ENCODE data around the gene SPDYE16. TPM values are rescaled to one million over a fixed set of nuclear protein-coding genes. Genes with fewer than 3 reads are reported as not detected.
"Not testable (repeated sequence)": the region's sequence is repeated elsewhere in the genome, so short reads cannot be mapped to it uniquely, and the experiment has no call there.

The SPDYE16 gene
- total RNA-seq, 3 donors from 2014 or later = 0.73 TPM; not detected in 2

DNA sequence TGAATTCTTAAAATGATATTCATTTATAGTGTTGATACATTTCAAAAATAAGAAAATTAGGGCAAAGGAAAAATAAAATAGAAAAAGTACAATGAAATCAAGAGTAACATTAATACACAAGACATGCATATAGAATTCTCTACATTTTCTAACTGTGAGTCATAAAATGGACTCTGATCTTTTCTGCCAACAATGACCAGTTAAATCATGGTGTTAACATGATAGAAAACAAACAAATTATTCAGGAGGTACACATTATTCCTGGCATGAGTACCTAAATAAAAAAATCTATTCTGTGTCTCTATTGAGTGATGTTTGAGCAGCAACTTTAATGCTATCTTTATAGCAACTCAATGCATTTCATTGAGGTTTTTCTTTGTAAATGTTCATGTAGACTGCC, 25.6 kb upstream of the SPDYE16 start:
- H3K27me3 ChIP-seq; DNase-seq (ENCODE audit: low spot score in 2 of 2); H3K4me3 ChIP-seq; intact Hi-C loops (cut with DNase I; ENCODE audit: low total_unique reads); H3K27ac ChIP-seq; H3K9me3 ChIP-seq; H3K4me1 ChIP-seq; H3K36me3 ChIP-seq: not testable (repeated sequence)

DNA sequence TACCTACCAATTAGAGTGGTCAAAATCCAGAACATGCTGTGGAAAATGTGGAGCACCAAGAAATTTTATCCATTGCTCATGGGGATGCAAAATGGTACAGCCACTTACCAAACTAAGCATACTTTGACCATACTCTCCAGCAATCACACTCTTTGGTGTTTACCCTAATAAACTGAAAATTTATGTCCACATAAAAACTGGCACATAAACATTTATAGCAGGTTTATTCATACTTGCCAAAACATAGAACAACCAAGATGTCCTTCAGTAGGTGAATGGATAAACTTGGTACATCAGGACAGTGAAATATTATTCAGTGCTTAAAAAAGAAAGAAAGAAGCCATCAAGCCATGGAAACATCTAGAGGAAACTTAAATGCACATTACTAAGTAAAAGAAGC, 24.7 kb upstream of the SPDYE16 start:
- H3K9me3 ChIP-seq; H3K4me1 ChIP-seq; H3K27ac ChIP-seq; H3K4me3 ChIP-seq; DNase-seq (ENCODE audit: low spot score in 2 of 2); H3K36me3 ChIP-seq; intact Hi-C loops (cut with DNase I; ENCODE audit: low total_unique reads); H3K27me3 ChIP-seq: not testable (repeated sequence)

DNA sequence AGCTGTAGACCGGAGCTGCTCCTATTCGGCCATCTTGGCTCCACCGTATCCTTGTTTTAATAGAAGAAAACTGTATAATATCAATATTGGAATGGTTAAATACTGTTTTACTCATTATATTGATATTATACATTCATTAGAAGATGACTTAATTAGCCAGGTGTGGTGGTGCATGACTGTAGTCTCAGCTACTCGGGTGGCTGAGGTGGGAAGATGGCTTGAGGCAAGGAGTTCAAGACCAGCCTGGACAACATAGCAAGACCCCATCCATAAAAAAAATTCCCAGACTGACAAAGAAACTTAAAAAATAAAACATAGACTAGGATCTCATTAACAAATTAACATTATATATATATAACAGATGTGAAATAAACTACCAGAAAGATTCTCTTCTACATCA, 24.2 kb upstream of the SPDYE16 start:
- H3K27ac ChIP-seq; DNase-seq (ENCODE audit: low spot score in 2 of 2); H3K4me3 ChIP-seq; intact Hi-C loops (cut with DNase I; ENCODE audit: low total_unique reads); H3K9me3 ChIP-seq; H3K4me1 ChIP-seq; H3K27me3 ChIP-seq; H3K36me3 ChIP-seq: not testable (repeated sequence)

DNA sequence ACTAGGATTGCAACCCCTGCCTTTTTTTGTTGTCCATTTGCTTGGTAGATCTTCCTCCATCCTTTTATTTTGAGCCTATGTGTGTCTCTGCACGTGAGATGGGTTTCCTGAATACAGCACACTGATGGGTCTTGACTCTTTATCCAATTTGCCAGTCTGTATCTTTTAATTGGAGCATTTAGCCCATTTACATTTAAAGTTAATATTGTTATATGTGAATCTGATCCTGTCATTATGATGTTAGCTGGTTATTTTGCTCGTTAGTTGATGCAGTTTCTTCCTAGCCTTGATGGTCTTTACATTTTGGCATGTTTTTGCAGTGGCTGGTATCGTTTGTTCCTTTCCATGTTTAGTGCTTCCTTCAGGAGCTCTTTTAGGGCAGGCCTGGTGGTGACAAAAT, 21.9 kb upstream of the SPDYE16 start:
- intact Hi-C loops (cut with DNase I; ENCODE audit: low total_unique reads); DNase-seq (ENCODE audit: low spot score in 2 of 2); H3K36me3 ChIP-seq; H3K27ac ChIP-seq; H3K4me3 ChIP-seq; H3K27me3 ChIP-seq; H3K4me1 ChIP-seq; H3K9me3 ChIP-seq: not testable (repeated sequence)

DNA sequence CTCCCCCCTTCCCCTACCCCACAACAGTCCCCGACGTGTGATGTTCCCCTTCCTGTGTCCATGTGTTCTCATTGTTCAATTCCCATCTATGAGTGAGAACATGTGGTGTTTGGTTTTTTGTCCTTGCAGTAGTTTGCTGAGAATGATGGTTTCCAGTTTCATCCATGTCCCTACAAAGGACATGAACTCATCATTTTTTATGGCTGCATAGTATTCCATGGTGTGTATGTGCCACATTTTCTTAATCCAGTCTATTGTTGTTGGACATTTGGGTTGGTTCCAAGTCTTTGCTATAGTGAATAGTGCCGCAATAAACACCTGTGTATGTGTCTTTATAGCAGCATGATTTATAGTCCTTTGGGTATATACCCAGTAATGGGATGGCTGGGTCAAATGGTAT, 18.2 kb upstream of the SPDYE16 start:
- DNase-seq (ENCODE audit: low spot score in 2 of 2); H3K27ac ChIP-seq; intact Hi-C loops (cut with DNase I; ENCODE audit: low total_unique reads); H3K9me3 ChIP-seq; H3K4me3 ChIP-seq; H3K27me3 ChIP-seq; H3K36me3 ChIP-seq; H3K4me1 ChIP-seq: not testable (repeated sequence)

DNA sequence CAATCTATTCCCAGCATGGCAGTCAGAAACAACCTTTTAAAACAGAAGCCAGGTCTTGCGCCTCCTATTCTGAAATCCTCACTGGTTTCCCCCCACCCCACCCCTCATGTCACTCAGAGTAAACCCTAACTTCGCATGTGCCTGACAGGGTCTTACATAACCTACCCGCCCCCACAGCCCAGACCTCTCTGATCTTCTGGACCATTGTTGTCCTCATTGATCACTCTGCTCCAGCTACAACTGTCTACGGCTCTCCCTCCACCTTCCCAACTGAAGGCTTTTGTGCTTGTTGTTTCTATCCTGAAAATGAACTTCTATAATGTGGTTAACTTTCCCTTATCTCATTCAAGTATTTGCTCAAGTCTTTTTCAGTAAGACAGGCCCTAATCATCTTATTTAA, 17.1 kb upstream of the SPDYE16 start:
- H3K4me1 ChIP-seq; H3K27ac ChIP-seq; intact Hi-C loops (cut with DNase I; ENCODE audit: low total_unique reads); H3K36me3 ChIP-seq; DNase-seq (ENCODE audit: low spot score in 2 of 2); H3K4me3 ChIP-seq; H3K9me3 ChIP-seq; H3K27me3 ChIP-seq: not testable (repeated sequence)

DNA sequence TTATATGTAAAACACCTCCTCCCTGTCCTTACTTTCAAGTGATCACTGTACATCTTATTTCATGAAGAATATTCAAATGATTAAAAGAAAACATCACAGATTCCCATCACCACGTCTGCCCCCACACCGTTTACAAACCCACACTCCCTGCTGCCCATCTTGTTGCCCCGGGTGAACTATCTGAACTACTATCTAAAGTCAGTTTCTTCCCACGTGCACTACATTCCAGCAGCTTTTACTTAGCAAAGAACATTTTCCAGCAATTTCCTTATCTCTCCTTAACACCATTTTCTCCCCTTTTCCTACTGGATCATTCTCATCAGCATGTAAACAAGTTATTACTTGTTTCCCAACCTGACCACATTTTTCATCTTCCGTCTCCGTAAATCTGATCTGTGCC, 16.6 kb upstream of the SPDYE16 start:
- H3K27me3 ChIP-seq; H3K27ac ChIP-seq; H3K4me3 ChIP-seq; DNase-seq (ENCODE audit: low spot score in 2 of 2); H3K36me3 ChIP-seq; H3K4me1 ChIP-seq; H3K9me3 ChIP-seq; intact Hi-C loops (cut with DNase I; ENCODE audit: low total_unique reads): not testable (repeated sequence)

DNA sequence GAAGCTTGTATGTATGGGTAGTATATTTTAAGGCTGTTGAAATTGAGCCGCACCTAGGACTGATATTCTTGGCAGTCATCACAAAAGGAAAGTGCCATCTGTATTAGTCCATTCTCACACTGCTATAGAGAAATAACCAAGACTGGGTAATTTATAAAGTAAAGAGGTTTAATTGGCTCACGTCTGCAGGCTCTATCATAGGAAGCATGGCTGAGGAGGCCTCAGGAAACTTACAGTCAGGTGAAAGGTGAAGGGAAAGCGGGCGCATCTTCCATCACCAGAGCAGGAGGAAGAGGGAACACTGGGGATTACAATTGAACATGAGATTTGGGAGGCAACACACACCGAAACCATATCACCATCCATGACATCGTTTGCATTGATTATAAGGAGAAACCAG, 8.9 kb upstream of the SPDYE16 start:
- H3K36me3 ChIP-seq; H3K27me3 ChIP-seq; H3K4me3 ChIP-seq; H3K9me3 ChIP-seq; intact Hi-C loops (cut with DNase I; ENCODE audit: low total_unique reads); H3K27ac ChIP-seq; DNase-seq (ENCODE audit: low spot score in 2 of 2); H3K4me1 ChIP-seq: not testable (repeated sequence)

DNA sequence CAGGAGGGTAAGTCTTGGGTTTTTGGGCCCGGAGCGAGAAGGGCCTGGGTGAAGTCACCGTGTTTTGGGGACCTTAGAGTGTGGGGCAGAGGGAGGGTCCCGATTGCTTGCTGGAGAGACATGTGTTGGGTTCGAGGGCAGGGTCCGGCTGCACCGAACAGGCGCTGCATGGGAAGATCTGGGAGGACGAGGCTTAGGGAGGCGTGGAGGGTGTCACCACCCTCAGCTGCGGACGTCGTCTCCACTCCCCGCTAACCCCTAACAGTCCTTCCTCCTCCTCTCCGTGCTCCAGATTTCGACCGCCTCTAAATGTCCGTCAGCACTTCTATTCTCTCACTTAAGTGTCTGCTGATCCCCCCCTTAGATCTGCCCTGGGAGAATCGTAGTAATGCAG, 6.8 kb upstream of the SPDYE16 start:
- H3K27me3 ChIP-seq; H3K9me3 ChIP-seq; DNase-seq (ENCODE audit: low spot score in 2 of 2); intact Hi-C loops (cut with DNase I; ENCODE audit: low total_unique reads); H3K4me1 ChIP-seq; H3K36me3 ChIP-seq: not testable (repeated sequence)
- peak overlapping the region; percentile 62 to 98 (median 93) for H3K4me3 ChIP-seq
- H3K27ac ChIP-seq = peak overlapping the region; percentile 92 to 97

DNA sequence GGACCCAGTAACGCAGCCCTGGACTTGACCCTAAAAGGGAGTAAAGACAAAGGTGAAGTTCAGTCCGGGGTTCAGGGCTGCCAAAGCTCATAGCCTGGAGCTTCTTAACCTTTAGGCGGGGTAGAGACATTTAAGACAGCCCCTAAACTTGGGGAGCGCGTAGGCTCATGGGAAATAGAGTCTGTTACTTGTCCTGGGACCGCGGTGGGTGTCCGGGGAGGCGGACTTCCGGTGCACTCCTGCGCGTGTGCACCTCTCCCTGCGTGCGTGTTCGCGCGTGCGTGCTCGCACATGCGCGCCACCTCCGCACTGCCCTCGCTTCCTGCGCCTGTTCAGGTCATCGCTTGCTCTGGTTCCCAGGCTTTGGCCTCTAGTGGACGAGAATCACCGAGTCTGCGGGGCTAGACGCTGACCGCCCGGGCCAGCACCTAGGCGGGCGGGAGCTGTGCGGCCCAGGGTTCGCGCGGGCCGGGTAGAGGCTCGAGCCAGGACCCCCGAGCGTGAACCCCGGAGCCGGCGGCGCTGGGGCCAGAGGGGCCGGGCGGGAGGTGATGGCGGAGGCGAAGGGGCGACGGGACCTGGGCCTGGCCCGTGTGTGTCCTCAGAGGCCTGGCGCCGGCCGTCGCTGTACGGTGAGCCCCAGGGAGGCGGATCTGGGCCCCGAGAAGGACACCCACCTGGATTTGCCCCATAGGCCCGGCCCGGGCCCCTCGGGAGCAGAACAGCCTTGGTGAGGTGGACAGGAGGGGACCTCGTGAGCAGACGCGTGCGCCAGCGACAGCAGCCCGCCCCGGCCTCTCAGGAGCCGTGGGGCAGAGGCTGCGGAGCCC, 6.1 kb upstream of the SPDYE16 start:
- H3K27me3 ChIP-seq; H3K9me3 ChIP-seq; H3K36me3 ChIP-seq; H3K4me1 ChIP-seq; intact Hi-C loops (cut with DNase I; ENCODE audit: low total_unique reads): not testable (repeated sequence)
- Histone ChIP-seq H3K27ac (peak overlapping the region; percentile 92 to 97), H3K4me3 (peak overlapping the region; percentile 62 to 98 (median 93))
- TF ChIP-seq POLR2AphosphoS5 (IDR thresholded peaks at IDR 0.05) = peak; percentile 35 to 78 (median 76)
- peak; percentile 80 to 84 for DNase-seq (ENCODE audit: low spot score in 2 of 2)

DNA sequence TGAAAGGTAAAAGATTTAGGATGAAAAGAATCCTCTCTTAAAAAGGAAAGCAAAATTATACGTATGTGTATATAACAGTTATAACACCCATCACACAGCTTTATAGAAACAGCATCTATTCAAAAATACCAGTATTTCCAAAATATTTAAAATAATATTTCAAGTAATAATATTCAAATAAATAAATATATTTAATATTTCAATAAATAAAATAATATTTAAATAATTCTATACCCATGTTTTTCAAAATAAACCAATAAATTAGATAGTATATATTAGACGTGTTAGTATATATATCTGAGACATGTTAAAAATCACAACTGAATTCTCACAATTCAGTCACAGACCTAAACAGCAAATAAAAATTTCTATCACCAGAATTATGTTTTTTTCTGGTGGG, 11.5 kb downstream of the SPDYE16 start:
- H3K27me3 ChIP-seq; H3K27ac ChIP-seq; H3K4me1 ChIP-seq; H3K9me3 ChIP-seq; H3K36me3 ChIP-seq; DNase-seq (ENCODE audit: low spot score in 2 of 2); intact Hi-C loops (cut with DNase I; ENCODE audit: low total_unique reads); H3K4me3 ChIP-seq: not testable (repeated sequence)

DNA sequence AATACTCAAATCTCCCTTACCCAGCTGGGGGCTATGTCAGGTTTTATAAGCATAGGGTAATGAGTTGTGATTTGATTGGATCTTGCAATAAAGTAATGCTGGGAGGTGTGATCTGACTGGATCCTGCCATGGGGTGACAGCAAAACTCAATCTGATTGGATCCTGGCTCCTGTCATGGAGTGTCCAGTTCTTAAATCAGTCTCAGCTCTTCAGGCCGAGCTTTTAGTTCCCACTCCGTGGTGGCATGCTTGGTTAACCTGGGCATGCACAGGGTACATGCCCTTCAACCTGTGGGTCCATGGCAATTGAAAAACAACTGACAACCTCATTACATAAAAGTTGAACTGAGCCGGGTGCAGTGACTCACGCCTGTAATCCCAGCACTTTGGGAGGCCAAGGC, 16.9 kb downstream of the SPDYE16 start:
- H3K27me3 ChIP-seq; H3K4me3 ChIP-seq; DNase-seq (ENCODE audit: low spot score in 2 of 2); H3K27ac ChIP-seq; H3K4me1 ChIP-seq; H3K9me3 ChIP-seq; H3K36me3 ChIP-seq; intact Hi-C loops (cut with DNase I; ENCODE audit: low total_unique reads): not testable (repeated sequence)

DNA sequence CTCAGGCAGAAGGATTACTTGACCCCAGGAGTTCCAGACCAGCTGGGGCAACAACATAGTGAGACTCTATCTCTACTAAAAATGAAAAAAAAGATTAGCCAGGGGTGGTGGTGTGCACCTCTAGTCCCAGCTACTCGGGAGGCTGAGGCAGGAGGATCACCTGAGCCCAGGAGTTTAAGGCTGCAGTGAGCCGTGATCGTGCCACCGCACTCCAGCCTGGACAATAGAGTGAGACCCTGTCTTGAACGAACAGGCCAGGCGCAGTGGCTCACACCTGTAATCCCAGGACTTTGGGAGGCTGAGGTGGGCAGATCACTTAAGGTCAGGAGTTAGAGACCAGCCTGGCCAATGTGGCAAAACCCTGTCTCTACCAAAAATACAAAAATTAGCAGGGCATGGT, 26.2 kb downstream of the SPDYE16 start:
- DNase-seq (ENCODE audit: low spot score in 2 of 2); H3K4me3 ChIP-seq; H3K27me3 ChIP-seq; H3K36me3 ChIP-seq; H3K4me1 ChIP-seq; intact Hi-C loops (cut with DNase I; ENCODE audit: low total_unique reads); H3K9me3 ChIP-seq; H3K27ac ChIP-seq: not testable (repeated sequence)
